Activated naive CD4-positive, alpha-beta T cell treated with Interleukin-2 at 50 U/mL for 16 hours (primary cell): ENCODE results near the gene KYAT1.
"Not testable (repeated sequence)": the region's sequence is repeated elsewhere in the genome, so short reads cannot be mapped to it uniquely, and the experiment has no call there.

Source experiments
- DNase-seq: peaks from one replicate; pipeline ENCODE4 v3.0.0-alpha.2; 2020

The KYAT1 gene

GRCh38 chr9:128882677-128883603, 1.2 kb upstream of the KYAT1 start:
- DNase-seq, result no peak

GRCh38 chr9:128877852-128878251, 3.9 kb downstream of the KYAT1 start:
- DNase-seq, result no peak

- DNase-seq, result not testable (repeated sequence)
Measured at GRCh38 chr9:128870941-128871265, 10.8 kb downstream of the KYAT1 start.

- DNase-seq, result no peak
Measured at GRCh38 chr9:128870128-128870940, 11.4 kb downstream of the KYAT1 start.

- DNase-seq, result peak; percentile 86
Measured at GRCh38 chr9:128863647-128864046, 18.1 kb downstream of the KYAT1 start.

GRCh38 chr9:128862401-128862851, 19.3 kb downstream of the KYAT1 start:
- DNase-seq, result no peak

- DNase-seq, result no peak
Measured at GRCh38 chr9:128861501-128861900, 20.2 kb downstream of the KYAT1 start.

GRCh38 chr9:128860937-128861336, 20.8 kb downstream of the KYAT1 start:
- DNase-seq, result no peak

- not testable (repeated sequence) for DNase-seq
Measured at GRCh38 chr9:128858476-128858875, 23.3 kb downstream of the KYAT1 start.

GRCh38 chr9:128854454-128854853, 27.3 kb downstream of the KYAT1 start:
- DNase-seq, result not testable (repeated sequence)

GRCh38 chr9:128852646-128853045, 29.1 kb downstream of the KYAT1 start:
- DNase-seq, result not testable (repeated sequence)

GRCh38 chr9:128851779-128852600, 29.8 kb downstream of the KYAT1 start:
- not testable (repeated sequence) for DNase-seq

- DNase-seq, result not testable (repeated sequence)
Measured at GRCh38 chr9:128851024-128851423, 30.7 kb downstream of the KYAT1 start.

- DNase-seq, result no peak
Measured at GRCh38 chr9:128847803-128848202, 33.9 kb downstream of the KYAT1 start.

- no peak for DNase-seq
Measured at GRCh38 chr9:128846680-128847030, 35.1 kb downstream of the KYAT1 start.

GRCh38 chr9:128845186-128845931, 36.4 kb downstream of the KYAT1 start:
- no peak for DNase-seq

- not testable (repeated sequence) for DNase-seq
Measured at GRCh38 chr9:128843171-128843570, 38.6 kb downstream of the KYAT1 start.

- DNase-seq, result no peak
Measured at GRCh38 chr9:128841694-128842492, 39.9 kb downstream of the KYAT1 start.

GRCh38 chr9:128840524-128840923, 41.2 kb downstream of the KYAT1 start:
- no peak for DNase-seq

GRCh38 chr9:128838338-128838737, 43.4 kb downstream of the KYAT1 start:
- no peak for DNase-seq

GRCh38 chr9:128836509-128837145, 45.1 kb downstream of the KYAT1 start:
- DNase-seq, result no peak
